ENCODE measurements around the gene PLXNB1. TPM values are rescaled to one million over a fixed set of nuclear protein-coding genes. Genes with fewer than 3 reads are reported as not detected.

PLXNB1 gene
- total and polyA plus RNA-seq, 2 of the 13 experiments (the other 11 are each of a cell fraction or from before 2014, with no cell fraction given): 86.0 to 143 TPM

DNA sequence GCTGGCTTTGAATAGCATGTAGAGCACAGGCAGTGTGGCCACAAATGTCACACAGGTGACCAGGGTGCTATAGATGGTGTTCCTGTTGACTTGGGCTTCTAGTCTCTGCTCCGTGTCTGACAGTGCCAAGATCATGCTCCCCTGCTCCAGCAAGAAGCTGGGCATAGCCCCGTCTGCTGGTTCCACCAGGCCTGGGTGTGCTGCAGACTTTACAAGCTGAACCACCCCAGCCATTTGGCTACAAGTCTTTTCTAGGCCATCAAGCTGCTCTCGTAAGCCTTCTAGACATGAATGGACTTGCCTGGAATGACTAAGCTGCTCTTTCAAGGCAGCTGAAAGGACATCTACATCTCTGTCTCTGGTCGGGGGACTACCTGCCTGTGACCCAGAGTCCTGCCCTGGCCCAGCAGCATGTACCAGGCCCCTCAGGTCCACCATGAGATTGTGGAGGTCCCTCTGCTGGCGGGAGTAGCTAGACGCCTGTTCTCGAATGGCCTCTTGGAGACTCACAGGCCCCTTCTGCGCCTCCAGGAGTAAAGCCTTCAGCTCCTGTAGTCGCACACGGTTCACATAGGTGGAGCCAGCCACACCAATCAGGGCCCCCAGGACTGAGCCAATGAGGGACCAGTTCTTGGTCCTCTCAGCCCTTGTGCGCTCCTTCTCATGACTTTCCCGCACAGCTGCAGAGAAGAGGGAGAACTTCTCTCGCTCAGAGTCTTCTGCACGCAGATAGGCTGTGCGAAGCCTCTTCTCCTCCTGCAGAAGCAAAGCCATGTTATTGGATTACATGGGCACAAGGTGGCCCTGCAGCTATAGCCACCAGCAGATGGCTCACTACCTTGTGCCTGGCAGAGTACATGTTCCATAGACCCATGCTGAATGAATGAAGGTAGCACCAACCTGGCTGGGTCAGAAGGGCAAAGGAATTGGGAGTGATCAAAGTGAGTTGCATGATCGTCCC, 2.8 kb upstream of the PLXNB1 start (continued):
- TF ChIP-seq HIC2 (CRISPR knock-in tag; IDR thresholded peaks at IDR 0.05; ENCODE audit: low read depth) (peak; percentile 62; the same call in 1 of the 2 replicates), RAD21 (CRISPR knock-in tag; IDR thresholded peaks at IDR 0.05) (peak; percentile 17; the same call in 1 of the 2 replicates), CBX1 (IDR thresholded peaks at IDR 0.05; ENCODE audit: low read depth) (no peak), STAG1 (CRISPR knock-in tag; IDR thresholded peaks at IDR 0.05) (peak; percentile 36), HES4 (CRISPR knock-in tag; IDR thresholded peaks at IDR 0.05; ENCODE audit: borderline replicate concordance) (0 out of 2 replicates have a peak, but pooled peaks have one; percentile 36), ZNF619 (CRISPR knock-in tag; IDR thresholded peaks at IDR 0.05) (no peak), ETV5 (CRISPR knock-in tag; IDR thresholded peaks at IDR 0.05; ENCODE audit: borderline replicate concordance) (0 out of 2 replicates have a peak, but pooled peaks have one; percentile 16), ZNF83 (CRISPR knock-in tag; IDR thresholded peaks at IDR 0.05; ENCODE audit: borderline replicate concordance) (0 out of 2 replicates have a peak, but pooled peaks have one; percentile 21), ZZZ3 (CRISPR knock-in tag; IDR thresholded peaks at IDR 0.05; ENCODE audit: borderline replicate concordance) (no peak), TP53 (CRISPR knock-in tag; conservative IDR thresholded peaks at IDR 0.05) (0 out of 2 replicates have a peak, but pooled peaks have one; percentile 39), ZNF446 (CRISPR knock-in tag; IDR thresholded peaks at IDR 0.05) (0 out of 2 replicates have a peak, but pooled peaks have one; percentile 38), JDP2 (CRISPR knock-in tag; IDR thresholded peaks at IDR 0.05; ENCODE audit: borderline replicate concordance) (no peak), NFRKB (IDR thresholded peaks at IDR 0.05) (no peak), ZNF713 (CRISPR knock-in tag; IDR thresholded peaks at IDR 0.05) (0 out of 2 replicates have a peak, but pooled peaks have one; percentile 28), WIZ (CRISPR knock-in tag; IDR thresholded peaks at IDR 0.05) (no peak), CTCF (CRISPR knock-in tag; IDR thresholded peaks at IDR 0.05) (peak; percentile 48), ZBTB8A (CRISPR knock-in tag; IDR thresholded peaks at IDR 0.05; ENCODE audit: borderline replicate concordance, low read depth) (no peak)
- TF ChIP-seq, protein P1, sequence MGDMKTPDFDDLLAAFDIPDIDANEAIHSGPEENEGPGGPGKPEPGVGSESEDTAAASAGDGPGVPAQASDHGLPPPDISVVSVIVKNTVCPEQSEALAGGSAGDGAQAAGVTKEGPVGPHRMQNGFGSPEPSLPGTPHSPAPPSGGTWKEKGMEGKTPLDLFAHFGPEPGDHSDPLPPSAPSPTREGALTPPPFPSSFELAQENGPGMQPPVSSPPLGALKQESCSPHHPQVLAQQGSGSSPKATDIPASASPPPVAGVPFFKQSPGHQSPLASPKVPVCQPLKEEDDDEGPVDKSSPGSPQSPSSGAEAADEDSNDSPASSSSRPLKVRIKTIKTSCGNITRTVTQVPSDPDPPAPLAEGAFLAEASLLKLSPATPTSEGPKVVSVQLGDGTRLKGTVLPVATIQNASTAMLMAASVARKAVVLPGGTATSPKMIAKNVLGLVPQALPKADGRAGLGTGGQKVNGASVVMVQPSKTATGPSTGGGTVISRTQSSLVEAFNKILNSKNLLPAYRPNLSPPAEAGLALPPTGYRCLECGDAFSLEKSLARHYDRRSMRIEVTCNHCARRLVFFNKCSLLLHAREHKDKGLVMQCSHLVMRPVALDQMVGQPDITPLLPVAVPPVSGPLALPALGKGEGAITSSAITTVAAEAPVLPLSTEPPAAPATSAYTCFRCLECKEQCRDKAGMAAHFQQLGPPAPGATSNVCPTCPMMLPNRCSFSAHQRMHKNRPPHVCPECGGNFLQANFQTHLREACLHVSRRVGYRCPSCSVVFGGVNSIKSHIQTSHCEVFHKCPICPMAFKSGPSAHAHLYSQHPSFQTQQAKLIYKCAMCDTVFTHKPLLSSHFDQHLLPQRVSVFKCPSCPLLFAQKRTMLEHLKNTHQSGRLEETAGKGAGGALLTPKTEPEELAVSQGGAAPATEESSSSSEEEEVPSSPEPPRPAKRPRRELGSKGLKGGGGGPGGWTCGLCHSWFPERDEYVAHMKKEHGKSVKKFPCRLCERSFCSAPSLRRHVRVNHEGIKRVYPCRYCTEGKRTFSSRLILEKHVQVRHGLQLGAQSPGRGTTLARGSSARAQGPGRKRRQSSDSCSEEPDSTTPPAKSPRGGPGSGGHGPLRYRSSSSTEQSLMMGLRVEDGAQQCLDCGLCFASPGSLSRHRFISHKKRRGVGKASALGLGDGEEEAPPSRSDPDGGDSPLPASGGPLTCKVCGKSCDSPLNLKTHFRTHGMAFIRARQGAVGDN (CRISPR knock-in tag; IDR thresholded peaks at IDR 0.05): peak; percentile 63
- TF ChIP-seq, protein P2, sequence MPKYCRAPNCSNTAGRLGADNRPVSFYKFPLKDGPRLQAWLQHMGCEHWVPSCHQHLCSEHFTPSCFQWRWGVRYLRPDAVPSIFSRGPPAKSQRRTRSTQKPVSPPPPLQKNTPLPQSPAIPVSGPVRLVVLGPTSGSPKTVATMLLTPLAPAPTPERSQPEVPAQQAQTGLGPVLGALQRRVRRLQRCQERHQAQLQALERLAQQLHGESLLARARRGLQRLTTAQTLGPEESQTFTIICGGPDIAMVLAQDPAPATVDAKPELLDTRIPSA (CRISPR knock-in tag; IDR thresholded peaks at IDR 0.05; ENCODE audit: borderline replicate concordance): no peak

Data from HepG2 (cell line).